Effector memory CD4-positive, alpha-beta T cell (primary cell): ENCODE results near the gene BPIFB2.

Experiments
- DNase-seq, 3 donors: peaks; one replicate each; pipeline ENCODE4 v3.0.0-alpha.2; 2020
- H3K27ac ChIP-seq: 2 replicates; pipeline ENCODE4 v1.7.0; 2013; ENCODE audit warnings: mild to moderate bottlenecking, low read length, moderate library complexity; ENCODE audit not compliant: insufficient read depth, poor library complexity, severe bottlenecking
- H3K27me3 ChIP-seq: replicated peaks from 2 replicates; pipeline ENCODE4 v1.7.0; 2013; ENCODE audit warnings: mild to moderate bottlenecking, low read length; ENCODE audit not compliant: insufficient read depth, control insufficient read depth, poor library complexity, severe bottlenecking
- H3K36me3 ChIP-seq: 2 replicates; pipeline ENCODE4 v1.7.0; 2013; ENCODE audit warnings: mild to moderate bottlenecking, low read length, moderate library complexity; ENCODE audit not compliant: control insufficient read depth, insufficient read depth
- H3K4me1 ChIP-seq: 2 replicates; pipeline ENCODE4 v1.7.0; 2013; ENCODE audit warnings: low read length, mild to moderate bottlenecking; ENCODE audit not compliant: control insufficient read depth, insufficient read depth, poor library complexity, severe bottlenecking
- H3K4me3 ChIP-seq: 2 replicates; pipeline ENCODE4 v1.7.0; 2013; ENCODE audit warnings: low read length, low read depth, mild to moderate bottlenecking; ENCODE audit not compliant: insufficient read depth, poor library complexity, severe bottlenecking
- H3K9me3 ChIP-seq: 2 replicates; pipeline ENCODE4 v1.7.0; 2013; ENCODE audit warnings: mild to moderate bottlenecking, low read length, moderate library complexity; ENCODE audit not compliant: control insufficient read depth

BPIFB2 gene

GRCh38 chr20:33022694-33023438 is 15.4 kb downstream of the BPIFB2 start:
- H3K4me3 ChIP-seq = no peak overlapping the region
- H3K9me3 ChIP-seq = no peaks in the 10 kb centered on the region
- no peaks in the 10 kb centered on the region for H3K27me3 ChIP-seq
- H3K4me1 ChIP-seq = no peaks in the 10 kb centered on the region
- no peak overlapping the region for H3K27ac ChIP-seq
- H3K36me3 ChIP-seq = no peaks in the 10 kb centered on the region
- DNase-seq = no peak

GRCh38 chr20:33023439-33024242 is 16.1 kb downstream of the BPIFB2 start:
- Histone ChIP-seq H3K4me1 (no peaks in the 10 kb centered on the region), H3K9me3 (no peaks in the 10 kb centered on the region), H3K4me3 (no peak overlapping the region), H3K27me3 (no peaks in the 10 kb centered on the region), H3K36me3 (no peaks in the 10 kb centered on the region), H3K27ac (no peak overlapping the region)
- no peak for DNase-seq

- H3K4me3 ChIP-seq = no peak overlapping the region
- no peaks in the 10 kb centered on the region for H3K9me3 ChIP-seq
Observed at GRCh38 chr20:33024243-33024560, 16.7 kb downstream of the BPIFB2 start.

GRCh38 chr20:33024609-33025317 is 17.3 kb downstream of the BPIFB2 start:
- H3K9me3 ChIP-seq = no peaks in the 10 kb centered on the region
- H3K36me3 ChIP-seq = no peaks in the 10 kb centered on the region
- no peak overlapping the region for H3K27ac ChIP-seq
- H3K4me3 ChIP-seq = no peak overlapping the region
- no peak for DNase-seq
- no peaks in the 10 kb centered on the region for H3K4me1 ChIP-seq
- H3K27me3 ChIP-seq = no peaks in the 10 kb centered on the region

More at GRCh38 chr20:33024243-33024560, 16.7 kb downstream of the BPIFB2 start:
- no peak for DNase-seq
- H3K4me1 ChIP-seq = no peaks in the 10 kb centered on the region
- no peaks in the 10 kb centered on the region for H3K36me3 ChIP-seq
- no peaks in the 10 kb centered on the region for H3K27me3 ChIP-seq
- no peak overlapping the region for H3K27ac ChIP-seq

GRCh38 chr20:33025318-33025876 is 17.9 kb downstream of the BPIFB2 start:
- Histone ChIP-seq H3K4me1 (no peaks in the 10 kb centered on the region), H3K27me3 (no peaks in the 10 kb centered on the region), H3K4me3 (no peak overlapping the region), H3K27ac (no peak overlapping the region), H3K9me3 (no peaks in the 10 kb centered on the region), H3K36me3 (no peaks in the 10 kb centered on the region)
- no peak for DNase-seq

- Histone ChIP-seq H3K27ac (no peak overlapping the region), H3K4me1 (no peaks in the 10 kb centered on the region), H3K36me3 (no peaks in the 10 kb centered on the region), H3K27me3 (no peaks in the 10 kb centered on the region), H3K9me3 (no peaks in the 10 kb centered on the region), H3K4me3 (no peak overlapping the region)
- no peak for DNase-seq
Observed at GRCh38 chr20:33026072-33026778, 18.7 kb downstream of the BPIFB2 start.

GRCh38 chr20:33026779-33027759 is 19.6 kb downstream of the BPIFB2 start:
- no peaks in the 10 kb centered on the region for H3K4me1 ChIP-seq
- H3K27ac ChIP-seq = no peak overlapping the region
- H3K36me3 ChIP-seq = no peaks in the 10 kb centered on the region
- H3K9me3 ChIP-seq = no peaks in the 10 kb centered on the region
- no peak for DNase-seq
- no peak overlapping the region for H3K4me3 ChIP-seq
- no peaks in the 10 kb centered on the region for H3K27me3 ChIP-seq

GRCh38 chr20:33027769-33028751 is 20.6 kb downstream of the BPIFB2 start:
- no peaks in the 10 kb centered on the region for H3K27me3 ChIP-seq
- no peak overlapping the region for H3K27ac ChIP-seq
- DNase-seq = no peak
- no peaks in the 10 kb centered on the region for H3K36me3 ChIP-seq
- H3K9me3 ChIP-seq = no peaks in the 10 kb centered on the region
- no peak overlapping the region for H3K4me3 ChIP-seq
- H3K4me1 ChIP-seq = no peaks in the 10 kb centered on the region
